ENCODE data around the gene KIF26A.

Gene KIF26A

DNA sequence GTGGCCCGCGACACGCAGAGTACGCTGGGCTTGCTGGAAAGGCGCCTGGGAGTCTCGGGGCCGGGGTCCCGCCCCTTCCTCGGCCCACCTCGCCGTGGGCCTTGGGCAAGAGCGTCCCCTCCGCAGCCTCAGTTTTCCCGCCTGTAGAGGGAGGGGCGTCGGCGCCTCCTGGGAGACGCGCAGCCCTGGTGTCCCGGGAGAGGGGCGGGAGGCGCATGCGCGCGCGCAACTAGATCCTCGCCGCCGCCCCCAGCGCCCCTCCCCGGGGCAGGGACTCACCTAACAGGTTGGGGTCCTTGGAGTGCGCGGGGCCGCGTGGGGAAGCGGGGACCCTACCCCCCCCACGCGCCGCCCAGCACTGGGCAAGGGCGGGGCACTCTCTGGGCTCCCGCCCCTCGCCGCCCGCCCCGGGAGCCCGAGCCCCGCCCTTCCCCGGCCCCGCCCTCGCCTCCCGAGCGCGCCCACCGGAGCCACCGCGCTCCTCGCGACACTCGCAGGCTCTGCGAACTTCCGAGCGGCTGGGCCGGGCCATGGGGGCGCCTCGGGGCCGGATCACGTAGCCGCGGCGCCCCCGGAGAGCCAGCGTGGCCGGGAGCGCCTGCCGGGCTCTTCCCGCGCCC, at the start of gene KIF26A (continued):
- TF ChIP-seq ZBTB49 (tag by site-specific recombination; IDR thresholded peaks at IDR 0.05; ENCODE audit: low read depth) (no peak), ZNF157 (tag by site-specific recombination; IDR thresholded peaks at IDR 0.05) (no peak), ZNF26 (tag by site-specific recombination; IDR thresholded peaks at IDR 0.05) (no peak), GFI1B (tag by site-specific recombination; IDR thresholded peaks at IDR 0.05) (no peak), ZNF292 (tag by site-specific recombination; IDR thresholded peaks at IDR 0.05; ENCODE audit: borderline replicate concordance, low read depth) (no peak), KLF9 (tag by site-specific recombination; IDR thresholded peaks at IDR 0.05; ENCODE audit: low read depth) (peak; percentile 78), ZBTB7A (tag by site-specific recombination; IDR thresholded peaks at IDR 0.05; ENCODE audit: low read depth) (0 out of 2 replicates have a peak, but pooled peaks have one; percentile 58), ZNF10 (tag by site-specific recombination; IDR thresholded peaks at IDR 0.05) (no peak), ZSCAN16 (tag by site-specific recombination; IDR thresholded peaks at IDR 0.05) (no peak), ZNF626 (tag by site-specific recombination; IDR thresholded peaks at IDR 0.05) (no peak), ZNF24 (tag by site-specific recombination; IDR thresholded peaks at IDR 0.05) (no peak), ZNF692 (tag by site-specific recombination; IDR thresholded peaks at IDR 0.05) (peak; percentile 33; the same call in 1 of the 2 replicates), ZNF341 (tag by site-specific recombination; IDR thresholded peaks at IDR 0.05; ENCODE audit: low read depth) (no peak), ZBTB6 (tag by site-specific recombination; IDR thresholded peaks at IDR 0.05) (no peak), ZNF112 (tag by site-specific recombination; IDR thresholded peaks at IDR 0.05) (no peak), ZNF18 (tag by site-specific recombination; IDR thresholded peaks at IDR 0.05) (no peak), ZNF670 (tag by site-specific recombination; IDR thresholded peaks at IDR 0.05; ENCODE audit: low read depth) (no peak), ZNF513 (tag by site-specific recombination; IDR thresholded peaks at IDR 0.05) (no peak), ZNF121 (tag by site-specific recombination; IDR thresholded peaks at IDR 0.05) (no peak), PRDM10 (tag by site-specific recombination; IDR thresholded peaks at IDR 0.05) (no peak; the same call in 1 of the 2 replicates), ZNF571 (tag by site-specific recombination; IDR thresholded peaks at IDR 0.05) (no peak), ZNF433 (tag by site-specific recombination; IDR thresholded peaks at IDR 0.05; ENCODE audit: low read depth) (no peak), ZFP69B (tag by site-specific recombination; IDR thresholded peaks at IDR 0.05) (no peak)
- TF ChIP-seq, protein P1, sequence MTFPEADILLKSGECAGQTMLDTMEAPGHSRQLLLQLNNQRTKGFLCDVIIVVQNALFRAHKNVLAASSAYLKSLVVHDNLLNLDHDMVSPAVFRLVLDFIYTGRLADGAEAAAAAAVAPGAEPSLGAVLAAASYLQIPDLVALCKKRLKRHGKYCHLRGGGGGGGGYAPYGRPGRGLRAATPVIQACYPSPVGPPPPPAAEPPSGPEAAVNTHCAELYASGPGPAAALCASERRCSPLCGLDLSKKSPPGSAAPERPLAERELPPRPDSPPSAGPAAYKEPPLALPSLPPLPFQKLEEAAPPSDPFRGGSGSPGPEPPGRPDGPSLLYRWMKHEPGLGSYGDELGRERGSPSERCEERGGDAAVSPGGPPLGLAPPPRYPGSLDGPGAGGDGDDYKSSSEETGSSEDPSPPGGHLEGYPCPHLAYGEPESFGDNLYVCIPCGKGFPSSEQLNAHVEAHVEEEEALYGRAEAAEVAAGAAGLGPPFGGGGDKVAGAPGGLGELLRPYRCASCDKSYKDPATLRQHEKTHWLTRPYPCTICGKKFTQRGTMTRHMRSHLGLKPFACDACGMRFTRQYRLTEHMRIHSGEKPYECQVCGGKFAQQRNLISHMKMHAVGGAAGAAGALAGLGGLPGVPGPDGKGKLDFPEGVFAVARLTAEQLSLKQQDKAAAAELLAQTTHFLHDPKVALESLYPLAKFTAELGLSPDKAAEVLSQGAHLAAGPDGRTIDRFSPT (tag by site-specific recombination; IDR thresholded peaks at IDR 0.05): no peak

All from HEK293 (cell line).